DND-41 (cell line): ENCODE measurements around the gene TP73.

Source experiments
- EZH2 ChIP-seq: IDR thresholded peaks from 3 replicates; pipeline ENCODE4 v1.6.1; 2012; ENCODE audit warnings: borderline replicate concordance, low read depth, mild to moderate bottlenecking, moderate library complexity, low read length, inconsistent platforms; ENCODE audit not compliant: severe bottlenecking
- TF ChIP-seq, protein P1 (sequence below): IDR thresholded peaks from 2 replicates; pipeline ENCODE4 v1.5.1; 2012; ENCODE audit warnings: borderline replicate concordance, low read length, moderate library complexity, mild to moderate bottlenecking; ENCODE audit not compliant: poor library complexity, severe bottlenecking; ENCODE audit errors: extremely low read depth

- TF ChIP-seq, protein P1, sequence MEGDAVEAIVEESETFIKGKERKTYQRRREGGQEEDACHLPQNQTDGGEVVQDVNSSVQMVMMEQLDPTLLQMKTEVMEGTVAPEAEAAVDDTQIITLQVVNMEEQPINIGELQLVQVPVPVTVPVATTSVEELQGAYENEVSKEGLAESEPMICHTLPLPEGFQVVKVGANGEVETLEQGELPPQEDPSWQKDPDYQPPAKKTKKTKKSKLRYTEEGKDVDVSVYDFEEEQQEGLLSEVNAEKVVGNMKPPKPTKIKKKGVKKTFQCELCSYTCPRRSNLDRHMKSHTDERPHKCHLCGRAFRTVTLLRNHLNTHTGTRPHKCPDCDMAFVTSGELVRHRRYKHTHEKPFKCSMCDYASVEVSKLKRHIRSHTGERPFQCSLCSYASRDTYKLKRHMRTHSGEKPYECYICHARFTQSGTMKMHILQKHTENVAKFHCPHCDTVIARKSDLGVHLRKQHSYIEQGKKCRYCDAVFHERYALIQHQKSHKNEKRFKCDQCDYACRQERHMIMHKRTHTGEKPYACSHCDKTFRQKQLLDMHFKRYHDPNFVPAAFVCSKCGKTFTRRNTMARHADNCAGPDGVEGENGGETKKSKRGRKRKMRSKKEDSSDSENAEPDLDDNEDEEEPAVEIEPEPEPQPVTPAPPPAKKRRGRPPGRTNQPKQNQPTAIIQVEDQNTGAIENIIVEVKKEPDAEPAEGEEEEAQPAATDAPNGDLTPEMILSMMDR, result no peak
- TF ChIP-seq EZH2, result no peak
These were observed 74.9 kb downstream of the TP73 start for GRCh38 chr1:3727042-3727824.
